GM21423 (cell line): Measurements from ENCODE around the gene PLD5.

Source experiments
- ATAC-seq: cut with Tn5 transposase; IDR thresholded peaks from one replicate; pipeline ENCODE4 v1.9.1; 2021; ENCODE audit warnings: mild to moderate bottlenecking, moderate library complexity; ENCODE audit not compliant: unreplicated experiment

Gene PLD5

GRCh38 chr1:242524571-242525359, at the start of gene PLD5:
Gene PLD5, minus strand, starts transcription at chr1:242524697.
- no peak for ATAC-seq

GRCh38 chr1:242569867-242570266, 45.4 kb upstream of the PLD5 start:
- ATAC-seq, result no peak

DNA sequence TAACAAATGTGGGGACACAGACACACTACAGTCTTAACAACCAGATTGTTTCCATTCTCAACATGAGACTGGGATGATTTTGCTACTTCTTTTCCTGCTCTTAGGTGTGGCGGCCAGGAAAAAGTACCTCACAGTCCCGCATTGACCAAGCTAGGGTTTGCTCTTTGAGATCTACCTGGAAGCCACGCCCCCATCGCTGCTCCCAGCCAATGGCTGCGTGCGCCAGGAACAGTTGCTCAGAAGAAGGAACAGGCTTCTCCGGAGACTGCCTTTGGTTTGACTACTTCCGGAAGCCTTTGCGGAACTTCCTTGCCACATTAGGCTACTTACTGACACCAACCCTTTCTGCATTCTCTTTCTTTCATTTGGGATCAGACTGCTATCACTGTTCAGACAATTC, 44.2 kb upstream of the PLD5 start:
- no peak for ATAC-seq

GRCh38 chr1:242567596-242567995, 43.1 kb upstream of the PLD5 start:
- ATAC-seq, result no peak

- ATAC-seq, result no peak
These were observed 32.3 kb upstream of the PLD5 start for GRCh38 chr1:242556759-242557158.

DNA sequence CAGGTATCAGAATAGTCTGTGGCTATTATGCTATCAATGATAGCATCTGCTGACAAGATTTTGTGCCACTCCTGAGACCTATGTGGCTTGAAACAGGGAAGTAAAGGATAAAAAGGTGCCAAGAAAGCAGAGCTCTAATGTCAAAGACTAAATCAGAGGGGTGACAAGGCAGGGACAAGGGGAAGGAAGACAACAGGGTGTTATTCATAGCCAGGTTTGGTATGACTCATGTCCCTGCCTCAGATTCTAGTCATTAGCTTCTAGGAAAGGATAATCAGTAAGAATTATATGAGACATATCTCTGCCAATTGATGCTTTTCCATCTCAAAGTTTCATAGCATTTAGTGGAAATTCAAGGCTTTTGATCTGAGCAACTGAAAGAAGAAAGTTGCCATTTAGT, 31.8 kb upstream of the PLD5 start:
- ATAC-seq, result no peak

DNA sequence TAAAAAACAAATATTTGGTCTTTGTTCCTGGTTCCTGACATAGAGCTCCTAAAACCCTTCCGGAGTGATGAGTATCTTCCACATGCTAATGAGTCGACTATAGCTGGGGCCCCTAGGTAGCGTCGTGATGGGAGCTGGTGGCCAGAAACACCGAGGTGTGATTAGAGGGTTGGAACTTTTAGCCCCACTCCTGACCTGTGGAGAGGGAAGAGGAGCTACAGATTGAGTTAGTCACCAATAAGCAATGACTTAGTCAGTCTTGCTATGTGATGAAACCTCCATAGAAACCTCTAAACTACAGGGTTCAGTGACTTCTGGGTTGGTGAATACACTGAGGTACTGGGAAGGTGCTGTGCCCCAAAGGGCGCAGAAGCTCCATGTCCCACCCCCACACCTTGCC, 30.1 kb upstream of the PLD5 start:
- ATAC-seq, result no peak

GRCh38 chr1:242546849-242547729, 22.6 kb upstream of the PLD5 start:
- no peak for ATAC-seq

- ATAC-seq, result no peak
These were observed 21.9 kb upstream of the PLD5 start for GRCh38 chr1:242546441-242546840.

- ATAC-seq, result no peak
These were observed 19.6 kb upstream of the PLD5 start for GRCh38 chr1:242544071-242544470.

- no peak for ATAC-seq
These were observed 17.8 kb upstream of the PLD5 start for GRCh38 chr1:242542271-242542670.

DNA sequence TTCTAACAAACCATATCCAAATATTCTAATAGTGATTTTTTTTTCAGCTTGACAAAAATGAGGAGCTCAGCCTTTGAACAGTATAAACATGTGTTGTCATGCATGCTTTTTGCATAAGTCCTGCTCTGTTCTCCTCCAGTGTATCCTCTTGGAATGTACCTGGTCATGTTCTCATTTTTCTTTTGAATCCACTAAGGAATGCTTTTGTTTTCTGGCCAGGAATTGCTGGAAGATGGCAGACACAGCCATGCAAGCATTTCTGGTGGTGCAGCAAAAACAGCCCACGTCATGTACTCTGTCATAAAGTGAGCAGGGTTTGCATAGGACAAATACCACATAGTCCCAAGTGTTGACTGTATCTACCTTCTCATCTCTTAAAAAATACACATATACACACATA, 11.5 kb upstream of the PLD5 start:
- no peak for ATAC-seq

DNA sequence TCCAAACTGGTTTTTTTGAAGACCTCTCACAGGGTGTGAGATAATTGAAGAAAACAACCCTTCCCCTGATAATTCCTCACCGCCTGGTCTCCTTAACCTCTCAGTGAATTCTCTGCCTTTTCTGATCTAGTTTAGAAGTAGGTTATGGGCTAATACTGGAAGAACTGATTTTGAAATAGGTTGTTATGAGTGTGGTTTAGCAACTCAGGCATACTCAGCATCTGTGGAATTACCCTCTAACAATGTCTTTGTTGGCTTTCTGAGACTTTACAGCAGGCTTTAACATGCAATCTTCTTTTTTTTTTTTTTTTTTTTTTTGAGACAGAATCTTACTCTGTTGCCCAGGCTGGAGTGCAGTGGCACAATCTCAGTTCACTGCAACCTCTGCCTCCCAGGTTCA, 10.3 kb upstream of the PLD5 start:
- ATAC-seq, result no peak

DNA sequence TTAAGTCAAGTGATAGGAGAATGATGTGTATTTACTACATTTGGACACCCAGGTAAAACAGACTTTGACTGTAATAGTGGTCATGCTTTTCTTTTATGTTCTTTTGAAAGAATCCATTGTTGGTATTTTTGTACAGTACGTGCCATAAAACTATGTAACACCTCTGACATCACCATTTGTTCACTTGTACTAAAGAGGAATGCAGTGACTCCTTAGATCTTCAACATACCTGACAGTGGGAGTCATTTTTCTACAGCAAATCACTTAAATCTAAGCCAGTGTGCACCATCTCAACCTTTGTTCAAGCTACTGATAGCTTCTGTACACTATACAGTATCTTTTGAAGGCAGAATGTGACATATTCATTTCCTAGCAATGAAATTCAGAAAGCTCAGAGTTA, 6.3 kb upstream of the PLD5 start:
- no peak for ATAC-seq

DNA sequence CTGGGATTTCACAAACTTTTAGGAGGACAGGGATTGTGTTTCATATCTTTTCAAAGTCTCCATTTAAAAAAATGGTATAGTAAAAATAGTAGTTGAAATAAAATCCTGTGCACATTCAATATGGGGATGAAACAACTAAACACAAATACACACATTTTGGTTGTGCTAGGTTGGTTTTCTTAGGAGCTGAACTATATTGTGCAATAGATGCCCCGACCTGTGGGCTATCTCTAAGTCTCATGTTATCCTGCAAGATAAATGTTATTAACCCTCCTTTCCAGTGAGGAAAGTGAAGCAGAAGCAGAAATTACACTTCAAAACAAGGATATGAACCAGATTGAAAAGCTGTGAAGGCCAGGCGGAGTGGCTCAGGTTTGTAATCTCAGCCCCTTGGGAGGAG, 1.3 kb upstream of the PLD5 start:
- no peak for ATAC-seq

DNA sequence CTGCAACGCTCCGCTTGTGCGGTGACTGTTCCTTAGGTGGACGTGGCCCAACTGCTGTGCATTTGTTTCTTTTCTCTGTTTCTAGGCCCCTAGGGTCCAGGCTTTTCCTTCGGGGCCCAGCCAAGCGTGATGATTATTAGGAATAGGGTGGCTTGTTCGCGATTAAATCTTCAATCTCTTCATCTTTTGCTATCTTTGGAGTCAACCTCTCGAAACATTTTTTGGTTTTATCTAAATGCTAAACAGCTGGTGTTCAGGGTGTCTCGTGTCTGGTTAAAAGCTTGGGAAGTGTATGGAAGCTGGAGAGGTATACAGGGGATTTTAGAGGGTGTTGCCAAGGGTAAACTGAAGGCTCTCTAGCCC, 844 bp upstream of the PLD5 start:
- ATAC-seq, result no peak

DNA sequence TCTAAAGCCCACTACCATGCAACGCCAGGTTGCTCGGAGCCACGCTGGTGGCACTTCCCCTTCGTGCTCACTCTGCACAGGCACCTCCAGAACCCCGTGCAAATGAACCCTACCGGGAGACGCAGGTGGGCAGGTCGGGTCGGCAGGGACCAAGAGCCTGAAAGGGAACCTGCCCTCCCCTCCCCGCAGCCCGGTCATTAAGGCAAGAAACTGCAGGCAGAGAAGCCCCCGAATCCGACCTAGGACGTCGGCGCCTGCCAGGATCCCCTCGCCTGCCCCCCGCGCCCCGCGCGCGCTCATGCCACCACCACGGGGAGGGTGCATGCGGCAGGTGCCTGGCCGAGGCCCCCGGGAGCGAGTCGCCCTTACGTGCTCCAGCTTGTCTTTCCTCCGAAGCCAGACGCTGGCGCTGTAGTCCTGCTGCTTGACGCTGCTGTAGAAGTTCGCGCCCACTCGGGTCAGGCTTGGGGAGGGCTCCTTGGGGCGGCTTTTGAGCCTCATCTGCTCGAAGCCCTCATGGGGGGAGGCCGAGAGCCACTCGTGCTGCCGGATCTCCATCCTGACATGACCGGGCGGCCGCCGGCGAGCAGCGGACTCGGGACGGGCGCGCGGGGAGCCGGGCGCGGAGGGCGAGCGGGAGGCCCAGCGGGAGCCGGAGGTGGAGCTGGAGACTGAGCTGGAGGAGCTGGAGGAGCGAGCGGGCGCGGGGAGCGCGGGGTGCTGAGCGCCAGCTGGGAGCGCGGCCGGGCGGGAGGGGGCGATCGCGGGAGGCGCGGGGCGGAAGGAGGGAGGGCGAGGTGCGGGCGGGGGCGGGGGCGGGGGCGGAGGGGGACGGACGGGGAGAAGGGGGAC, 552 bp downstream of the PLD5 start:
- no peak for ATAC-seq

DNA sequence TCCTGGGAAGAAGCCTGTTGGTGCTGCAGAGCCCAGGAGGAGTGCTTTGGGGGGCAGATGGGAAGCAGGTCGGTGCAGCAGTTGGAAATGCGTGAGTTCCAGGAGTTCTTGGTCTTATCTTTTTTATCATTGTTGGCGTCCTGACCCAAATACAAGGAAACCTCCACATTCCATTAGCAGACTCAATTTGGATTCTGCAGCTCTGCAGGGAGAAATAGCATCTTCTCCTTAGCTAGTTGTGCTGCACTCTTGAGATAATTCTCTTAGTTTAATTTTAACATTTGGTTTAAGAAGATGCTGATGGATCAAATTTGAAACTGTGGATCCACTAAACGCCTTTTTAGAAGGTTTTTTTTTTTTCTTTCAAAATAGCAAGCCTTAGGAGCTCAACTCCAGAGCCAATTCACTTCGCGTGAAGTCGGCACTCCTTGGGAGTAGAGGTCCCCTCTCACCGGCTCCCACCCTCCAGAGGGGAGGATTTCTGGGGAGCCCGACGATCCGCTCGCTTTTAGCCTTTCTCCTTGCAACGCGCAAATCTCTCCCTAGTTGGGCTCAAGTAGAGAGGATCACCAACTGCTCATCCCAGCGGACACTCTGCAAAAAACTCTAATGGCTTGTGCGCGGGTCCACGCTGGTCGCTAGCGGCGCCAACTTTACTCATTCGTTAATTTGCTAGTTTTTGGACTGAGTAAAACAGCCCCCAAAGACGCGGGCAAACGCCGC, 1.3 kb downstream of the PLD5 start:
- ATAC-seq, result no peak

GRCh38 chr1:242522304-242522945, 2.1 kb downstream of the PLD5 start:
- no peak for ATAC-seq

- ATAC-seq, result no peak
These were observed 8.9 kb downstream of the PLD5 start for GRCh38 chr1:242515555-242515954.
